ENCODE data around the gene KIFC3. TPM values are rescaled to one million over a fixed set of nuclear protein-coding genes. Genes with fewer than 3 reads are reported as not detected.
"Not testable (repeated sequence)": the region's sequence is repeated elsewhere in the genome, so short reads cannot be mapped to it uniquely, and the experiment has no call there.

The KIFC3 gene
- total RNA-seq, 4 donors from 2014 or later: 111 to 219 (median 153) TPM

DNA sequence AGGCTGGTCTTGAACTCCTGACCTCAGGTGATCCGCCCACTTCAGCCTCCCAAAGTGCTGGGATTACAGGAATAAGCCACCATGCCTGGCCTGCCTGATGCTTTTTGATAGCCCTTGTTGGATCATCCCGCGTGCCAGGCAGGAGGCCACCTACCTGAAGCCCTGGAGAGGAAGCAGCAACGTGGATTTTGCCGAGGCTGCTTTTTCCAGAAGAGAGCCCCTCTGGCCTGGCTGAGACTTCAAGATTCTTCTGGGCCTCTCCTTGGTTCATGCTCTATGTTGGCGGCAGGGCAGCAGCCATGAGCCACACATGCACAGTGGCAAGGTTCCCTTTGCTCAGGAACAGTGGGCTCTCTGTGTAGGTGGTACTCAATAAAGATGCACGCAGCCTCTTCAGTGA, 55.2 kb downstream of the KIFC3 start:
- H3K4me3 ChIP-seq: no peak overlapping the region
- WGBS: 96% methylated on average over 5 of the region's 7 CpGs
- peaks cover 40% of the 10 kb centered on the region for H3K36me3 ChIP-seq

DNA sequence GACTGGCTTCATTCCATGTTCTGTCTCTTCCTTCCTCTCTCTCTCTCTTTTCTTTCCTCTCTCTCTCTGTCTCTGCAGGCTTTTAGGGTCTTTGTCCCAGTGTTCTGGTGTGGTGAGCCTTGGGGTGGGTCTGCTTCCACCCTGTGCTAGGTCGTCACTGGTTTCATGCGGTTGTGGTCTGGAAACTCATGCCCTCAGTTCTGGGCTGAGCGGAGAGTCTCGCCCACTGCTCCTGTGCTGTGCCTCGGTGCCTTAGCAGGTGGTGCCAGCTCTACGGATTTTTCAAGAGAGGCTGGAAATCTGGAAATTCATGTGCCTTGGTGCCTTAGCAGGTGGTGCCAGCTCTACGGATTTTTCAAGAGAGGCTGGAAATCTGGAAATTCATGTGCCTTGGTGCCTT, 56.0 kb downstream of the KIFC3 start:
- H3K27me3 ChIP-seq; DNase-seq (ENCODE audit: low spot score in 2 of 2): not testable (repeated sequence)
- H3K36me3 ChIP-seq: peaks cover 33% of the 10 kb centered on the region

More for the DNA sequence above, 55.2 kb downstream of the KIFC3 start:
- DNase-seq (ENCODE audit: low spot score in 2 of 2): no peak
- TF ChIP-seq POLR2AphosphoS5 (IDR thresholded peaks at IDR 0.05) (no peak), POLR2A (IDR thresholded peaks at IDR 0.05) (no peak), EP300 (IDR thresholded peaks at IDR 0.05) (no peak)
- TF ChIP-seq, protein P1, sequence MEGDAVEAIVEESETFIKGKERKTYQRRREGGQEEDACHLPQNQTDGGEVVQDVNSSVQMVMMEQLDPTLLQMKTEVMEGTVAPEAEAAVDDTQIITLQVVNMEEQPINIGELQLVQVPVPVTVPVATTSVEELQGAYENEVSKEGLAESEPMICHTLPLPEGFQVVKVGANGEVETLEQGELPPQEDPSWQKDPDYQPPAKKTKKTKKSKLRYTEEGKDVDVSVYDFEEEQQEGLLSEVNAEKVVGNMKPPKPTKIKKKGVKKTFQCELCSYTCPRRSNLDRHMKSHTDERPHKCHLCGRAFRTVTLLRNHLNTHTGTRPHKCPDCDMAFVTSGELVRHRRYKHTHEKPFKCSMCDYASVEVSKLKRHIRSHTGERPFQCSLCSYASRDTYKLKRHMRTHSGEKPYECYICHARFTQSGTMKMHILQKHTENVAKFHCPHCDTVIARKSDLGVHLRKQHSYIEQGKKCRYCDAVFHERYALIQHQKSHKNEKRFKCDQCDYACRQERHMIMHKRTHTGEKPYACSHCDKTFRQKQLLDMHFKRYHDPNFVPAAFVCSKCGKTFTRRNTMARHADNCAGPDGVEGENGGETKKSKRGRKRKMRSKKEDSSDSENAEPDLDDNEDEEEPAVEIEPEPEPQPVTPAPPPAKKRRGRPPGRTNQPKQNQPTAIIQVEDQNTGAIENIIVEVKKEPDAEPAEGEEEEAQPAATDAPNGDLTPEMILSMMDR (IDR thresholded peaks at IDR 0.05): no peak
- Histone ChIP-seq H3K27ac (no peak overlapping the region), H3K9me3 (no peaks in the 10 kb centered on the region), H3K4me1 (peaks cover 11% of the 10 kb centered on the region), H3K27me3 (no peaks in the 10 kb centered on the region)

DNA sequence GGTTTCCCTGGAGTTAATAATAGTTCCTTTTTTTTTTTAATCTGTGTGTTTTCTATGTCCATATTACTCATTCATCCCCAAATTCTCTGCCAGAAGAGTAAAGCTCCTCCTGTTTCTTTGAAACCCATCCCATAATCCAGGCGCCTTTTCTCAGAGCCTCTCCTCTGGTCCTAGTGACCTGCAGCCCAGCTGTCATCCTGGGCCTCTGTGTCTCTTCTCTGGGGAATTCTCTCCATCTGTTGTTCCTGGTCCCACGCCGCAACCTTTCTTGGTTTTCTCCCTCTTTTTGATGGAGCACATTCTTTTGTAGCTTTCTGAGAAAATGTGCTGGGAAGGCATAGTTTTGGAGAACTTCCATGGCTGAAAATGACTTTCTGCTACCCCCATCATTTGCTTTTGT, 56.5 kb downstream of the KIFC3 start:
- Histone ChIP-seq H3K27me3 (no peaks in the 10 kb centered on the region), H3K27ac (no peak overlapping the region), H3K4me3 (no peak overlapping the region), H3K36me3 (peaks cover 27% of the 10 kb centered on the region), H3K4me1 (peaks cover 24% of the 10 kb centered on the region), H3K9me3 (no peaks in the 10 kb centered on the region)
- 97% methylated on average over 3 of the region's 3 CpGs for WGBS
- no peak for DNase-seq (ENCODE audit: low spot score in 2 of 2)
- TF ChIP-seq POLR2AphosphoS5 (IDR thresholded peaks at IDR 0.05) (no peak), POLR2A (IDR thresholded peaks at IDR 0.05) (no peak), EP300 (IDR thresholded peaks at IDR 0.05) (no peak)
- TF ChIP-seq, protein P1 (IDR thresholded peaks at IDR 0.05): no peak

More for the DNA sequence above, 56.0 kb downstream of the KIFC3 start:
- not testable (repeated sequence) for H3K9me3 ChIP-seq, H3K4me3 ChIP-seq, H3K27ac ChIP-seq
- 94% methylated on average over 7 of the region's 7 CpGs for WGBS
- peaks cover 19% of the 10 kb centered on the region for H3K4me1 ChIP-seq

DNA sequence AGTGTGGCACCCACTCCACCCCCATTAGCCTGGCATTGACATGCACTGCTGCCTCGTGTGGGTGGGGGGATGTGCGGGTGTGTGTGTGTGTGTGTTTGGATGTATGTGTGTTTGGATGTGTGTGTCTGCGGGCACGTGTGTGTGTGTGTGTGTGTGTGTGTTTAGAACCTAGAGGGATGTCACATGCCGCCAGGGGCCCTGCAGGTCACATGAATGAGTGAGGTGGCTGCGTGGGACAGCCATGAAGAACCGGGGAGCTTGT, 57.7 kb downstream of the KIFC3 start:
- Histone ChIP-seq H3K27ac (no peak overlapping the region), H3K4me1 (peaks cover 36% of the 10 kb centered on the region), H3K4me3 (no peak overlapping the region), H3K9me3 (no peaks in the 10 kb centered on the region), H3K36me3 (peaks cover 25% of the 10 kb centered on the region), H3K27me3 (no peaks in the 10 kb centered on the region)
- no peak for DNase-seq (ENCODE audit: low spot score in 2 of 2)
- WGBS: 87% methylated on average over 5 of the region's 7 CpGs
- TF ChIP-seq, protein P1 (IDR thresholded peaks at IDR 0.05): no peak
- no peak for TF ChIP-seq POLR2A (IDR thresholded peaks at IDR 0.05)

DNA sequence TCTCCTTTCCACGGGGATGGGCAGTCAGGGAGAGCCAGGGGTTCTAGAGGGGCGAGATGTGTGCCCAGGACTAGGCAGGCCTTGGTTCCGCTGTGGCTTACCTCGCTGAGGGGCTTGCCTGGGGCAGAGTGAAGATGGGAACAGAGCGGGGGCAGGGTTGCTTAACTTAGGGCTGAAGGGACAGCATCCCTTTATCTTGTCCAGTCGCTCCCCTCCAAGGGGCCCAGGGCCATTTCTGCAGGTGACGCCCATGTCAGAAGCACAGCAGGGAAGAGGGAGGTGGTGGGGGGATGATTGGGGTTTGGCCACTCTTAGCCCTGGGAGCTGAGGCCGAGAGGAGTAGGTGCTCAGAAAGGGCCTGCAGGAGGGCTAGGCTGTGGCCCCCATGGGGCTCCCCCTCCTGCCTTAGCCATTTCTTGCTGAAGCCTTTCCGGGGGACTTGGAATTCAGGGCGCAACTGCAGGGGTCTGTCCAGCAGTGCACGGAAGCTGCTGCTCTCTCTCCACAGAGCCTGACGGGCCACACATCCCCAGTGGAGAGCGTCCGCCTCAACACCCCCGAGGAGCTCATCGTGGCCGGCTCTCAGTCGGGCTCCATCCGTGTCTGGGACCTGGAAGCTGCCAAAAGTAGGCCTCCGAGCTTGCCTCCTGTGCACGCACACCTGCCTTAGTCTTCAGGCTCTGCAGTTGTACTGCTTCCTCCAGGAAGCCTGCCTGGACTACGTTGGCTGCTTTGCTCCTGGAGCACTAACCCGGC, 58.2 kb downstream of the KIFC3 start:
- Histone ChIP-seq H3K27me3 (no peaks in the 10 kb centered on the region), H3K9me3 (no peaks in the 10 kb centered on the region), H3K4me3 (no peak overlapping the region), H3K36me3 (peaks cover 25% of the 10 kb centered on the region), H3K4me1 (peaks cover 41% of the 10 kb centered on the region), H3K27ac (no peak overlapping the region)
- no peak for DNase-seq (ENCODE audit: low spot score in 2 of 2)
- TF ChIP-seq POLR2A (IDR thresholded peaks at IDR 0.05) (no peak), POLR2AphosphoS5 (IDR thresholded peaks at IDR 0.05) (no peak), EP300 (IDR thresholded peaks at IDR 0.05) (no peak)
- TF ChIP-seq, protein P1 (IDR thresholded peaks at IDR 0.05): no peak
- WGBS: 97% methylated on average over 11 of the region's 23 CpGs

DNA sequence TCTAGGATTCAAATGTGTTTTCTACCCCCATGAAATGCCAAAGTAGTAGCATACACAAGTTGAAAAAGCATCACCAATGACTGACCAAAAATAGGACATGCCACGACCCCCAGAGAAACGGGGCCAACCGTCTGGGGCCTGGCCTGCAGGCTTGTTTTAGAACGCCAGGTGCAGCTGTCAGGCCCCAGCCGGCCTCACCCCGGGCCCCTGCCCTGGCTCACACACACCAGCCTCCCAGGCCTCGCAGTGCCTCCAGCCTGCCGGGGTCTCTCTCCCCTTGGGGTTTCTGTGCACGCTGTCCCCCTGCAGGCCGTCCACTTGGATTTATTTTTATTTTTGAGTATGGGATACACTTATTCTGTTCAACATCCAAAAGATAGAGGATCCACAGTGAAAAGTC, 58.8 kb downstream of the KIFC3 start:
- Histone ChIP-seq H3K36me3 (peaks cover 25% of the 10 kb centered on the region), H3K4me3 (no peak overlapping the region), H3K27ac (no peak overlapping the region), H3K27me3 (no peaks in the 10 kb centered on the region), H3K4me1 (peaks cover 43% of the 10 kb centered on the region), H3K9me3 (no peaks in the 10 kb centered on the region)
- WGBS: 87% methylated on average over 8 of the region's 10 CpGs
- no peak for DNase-seq (ENCODE audit: low spot score in 2 of 2)
- TF ChIP-seq POLR2AphosphoS5 (IDR thresholded peaks at IDR 0.05) (no peak), EP300 (IDR thresholded peaks at IDR 0.05) (no peak), POLR2A (IDR thresholded peaks at IDR 0.05) (no peak)
- TF ChIP-seq, protein P1 (IDR thresholded peaks at IDR 0.05): no peak
